H1 (cell line): Measurements from ENCODE around the gene SPATA22. TPM values are rescaled to one million over a fixed set of nuclear protein-coding genes. Genes with fewer than 3 reads are reported as not detected.
"Not testable (repeated sequence)": the region's sequence is repeated elsewhere in the genome, so short reads cannot be mapped to it uniquely, and the experiment has no call there.

Source experiments
- CTCF ChIA-PET: fragments of 300-600 bp; sonication (Branson Sonifier 250); formaldehyde crosslinking; loops from one replicate; lab custom pipeline; 2021; ENCODE audit not compliant: partially characterized antibody; lab: Charles Lee
- POLR2A ChIA-PET: fragments of 300-600 bp; sonication (Branson Sonifier 250); formaldehyde crosslinking; loops from one replicate; lab custom pipeline; 2021; ENCODE audit warnings: inconsistent platforms; ENCODE audit not compliant: partially characterized antibody; lab: Charles Lee
- DNase-seq, 2 experiments: peaks; one replicate each; pipeline versions ENCODE4 v3.0.0 to v3.0.0-alpha.2; 2010 to 2022; ENCODE audit warnings: low spot score in 2 of 2, low read depth in 1 of 2, mixed read lengths in 1 of 2
- FAIRE-seq: peaks from 2 replicates; lab custom pipeline; 2011; peaks lifted over from hg19 to GRCh38; lab: Jason Lieb, UNC
- H2AFZ ChIP-seq: 2 replicates; pipeline ENCODE4 v1.8.1; 2012; ENCODE audit warnings: low read length, inconsistent platforms
- H2AK5ac ChIP-seq: 2 replicates; pipeline ENCODE4 v1.6.1; 2013; ENCODE audit warnings: low read depth, low read length
- H2BK120ac ChIP-seq: replicated peaks from 2 replicates; pipeline ENCODE3; 2013; ENCODE audit warnings: low read depth, low read length, inconsistent platforms
- H2BK12ac ChIP-seq: 2 replicates; pipeline ENCODE4 v1.6.1; 2013; ENCODE audit warnings: low read depth, low read length
- H2BK15ac ChIP-seq: 2 replicates; pipeline ENCODE4 v1.6.1; 2013; ENCODE audit warnings: low read length
- H2BK20ac ChIP-seq: 2 replicates; pipeline ENCODE4 v1.6.1; 2013; ENCODE audit warnings: low read length
- H2BK5ac ChIP-seq: 2 replicates; pipeline ENCODE4 v1.6.1; 2013; ENCODE audit warnings: low read depth, low read length
- H3K14ac ChIP-seq: 2 replicates; pipeline ENCODE4 v1.6.1; 2013; ENCODE audit warnings: inconsistent platforms; ENCODE audit not compliant: insufficient read length
- H3K18ac ChIP-seq: 2 replicates; pipeline ENCODE4 v1.6.1; 2013; ENCODE audit warnings: low read length; ENCODE audit errors: extremely low read depth
- H3K23ac ChIP-seq: 2 replicates; pipeline ENCODE4 v1.6.1; 2013; ENCODE audit warnings: inconsistent platforms; ENCODE audit not compliant: insufficient read length
- H3K23me2 ChIP-seq: 2 replicates; pipeline ENCODE4 v1.6.1; 2013; ENCODE audit warnings: low read depth, low read length
- H3K27ac ChIP-seq: 2 replicates; pipeline ENCODE4 v1.6.1; 2011; ENCODE audit warnings: low read depth, low read length, inconsistent platforms
- H3K27me3 ChIP-seq, 4 experiments: replicated peaks in 1 of 4; 1 replicate in 1 of 4; 2 replicates in 3 of 4; pipeline versions ENCODE4 v1.6.1 to v1.8.1; 2011 to 2013; ENCODE audit warnings: low read length in 3 of 4, mild to moderate bottlenecking in 3 of 4, inconsistent platforms in 2 of 4, mixed read lengths in 2 of 4, moderate library complexity in 1 of 4; ENCODE audit not compliant: control insufficient read depth in 3 of 4, insufficient read depth in 3 of 4; ENCODE audit errors: extremely low read depth in 1 of 4
- H3K36me3 ChIP-seq, 4 experiments: 2 replicates each; pipeline versions ENCODE4 v1.6.1 to v1.8.1; 2011 to 2013; ENCODE audit warnings: mild to moderate bottlenecking in 4 of 4, low read length in 3 of 4, moderate library complexity in 2 of 4, control low read depth in 1 of 4, inconsistent platforms in 1 of 4; ENCODE audit not compliant: insufficient read depth in 4 of 4, control insufficient read depth in 2 of 4
- H3K4ac ChIP-seq: replicated peaks from 2 replicates; pipeline ENCODE3; 2013; ENCODE audit warnings: low read length, low read depth, mixed read lengths, inconsistent platforms; ENCODE audit not compliant: insufficient read length
- H3K4me1 ChIP-seq, 4 experiments: replicated peaks in 1 of 4; 1 replicate in 1 of 4; 2 replicates in 3 of 4; pipeline versions ENCODE4 v1.6.1 to v1.8.1; 2011 to 2013; ENCODE audit warnings: low read length in 3 of 4, inconsistent platforms in 2 of 4, mixed read lengths in 1 of 4; ENCODE audit not compliant: insufficient read depth in 4 of 4, control insufficient read depth in 3 of 4
- H3K4me2 ChIP-seq, 2 experiments: 2 replicates each; pipeline versions ENCODE4 v1.6.1 to v1.8.1; 2011 to 2013; ENCODE audit warnings: low read depth in 2 of 2, low read length in 2 of 2, control low read depth in 1 of 2, inconsistent platforms in 1 of 2, mild to moderate bottlenecking in 1 of 2; ENCODE audit not compliant: insufficient read depth in 1 of 2
- H3K4me3 ChIP-seq, 4 experiments: fragments of 200-600, 300-600 bp in 1 of 4; sonication (generic), shearing (Covaris generic), sonication (Bioruptor Twin) in 1 of 4; 2 replicates each; pipeline versions ENCODE4 v1.5.1 to v1.8.1; 2011 to 2016; ENCODE audit warnings: low read length in 4 of 4, low read depth in 3 of 4, control low read depth in 2 of 4, inconsistent platforms in 2 of 4, mild to moderate bottlenecking in 2 of 4, mixed read lengths in 1 of 4, moderate library complexity in 1 of 4; ENCODE audit not compliant: insufficient read depth in 2 of 4; ENCODE audit errors: extremely low read depth in 1 of 4
- H3K56ac ChIP-seq: replicated peaks from 2 replicates; pipeline ENCODE3; 2013; ENCODE audit warnings: low read depth, mild to moderate bottlenecking, mixed read lengths, low read length, inconsistent platforms; ENCODE audit not compliant: insufficient read length
- H3K79me1 ChIP-seq: 2 replicates; pipeline ENCODE4 v1.6.1; 2013; ENCODE audit warnings: low read depth, low read length, control low read depth
- H3K79me2 ChIP-seq, 2 experiments: 2 replicates each; pipeline versions ENCODE4 v1.6.1 to v1.8.1; 2012 to 2013; ENCODE audit warnings: low read length in 2 of 2, mild to moderate bottlenecking in 2 of 2, inconsistent platforms in 1 of 2; ENCODE audit not compliant: insufficient read depth in 2 of 2, control insufficient read depth in 1 of 2
- H3K9ac ChIP-seq, 4 experiments: replicated peaks in 1 of 4; 1 replicate in 1 of 4; 2 replicates in 3 of 4; pipeline versions ENCODE4 v1.6.1 to v1.8.1; 2011 to 2013; ENCODE audit warnings: low read depth in 3 of 4, low read length in 3 of 4, control low read depth in 2 of 4, mild to moderate bottlenecking in 2 of 4, moderate library complexity in 2 of 4, inconsistent platforms in 1 of 4; ENCODE audit errors: extremely low read depth in 1 of 4
- H3K9me3 ChIP-seq, 2 experiments: 2 replicates each; pipeline versions ENCODE4 v1.6.1 to v1.8.1; 2012 to 2013; ENCODE audit warnings: mild to moderate bottlenecking in 2 of 2, moderate library complexity in 2 of 2, control low read depth in 1 of 2, inconsistent platforms in 1 of 2, low read depth in 1 of 2, low read length in 1 of 2, mixed read lengths in 1 of 2; ENCODE audit not compliant: insufficient read depth in 2 of 2
- H4K20me1 ChIP-seq, 2 experiments: replicated peaks in 1 of 2; 2 replicates each; pipeline versions ENCODE3 to v1.8.1; 2011 to 2013; ENCODE audit warnings: inconsistent platforms in 2 of 2, low read length in 2 of 2, mild to moderate bottlenecking in 1 of 2; ENCODE audit not compliant: insufficient read depth in 2 of 2, control insufficient read depth in 1 of 2
- H4K5ac ChIP-seq: 2 replicates; pipeline ENCODE4 v1.6.1; 2013; ENCODE audit warnings: low read length, low read depth, mixed read lengths, inconsistent platforms; ENCODE audit not compliant: insufficient read length
- H4K8ac ChIP-seq: 2 replicates; pipeline ENCODE4 v1.8.0; 2013; ENCODE audit warnings: mild to moderate bottlenecking, moderate library complexity, low read length, inconsistent platforms; ENCODE audit not compliant: insufficient read depth; ENCODE audit errors: extremely low read depth
- H4K91ac ChIP-seq: replicated peaks from 2 replicates; pipeline ENCODE3; 2013; ENCODE audit warnings: low read length, mixed read lengths, inconsistent platforms; ENCODE audit not compliant: insufficient read length
- PHF8 ChIP-seq: fragments of 200-600 bp; sonication (generic); conservative IDR thresholded peaks from 2 replicates; pipeline ENCODE4 v1.7.1; 2012; ENCODE audit warnings: low read depth, mild to moderate bottlenecking, inconsistent platforms, low read length, moderate library complexity
- POLR2AphosphoS5 ChIP-seq: IDR thresholded peaks from 2 replicates; pipeline ENCODE4 v1.6.1; 2011; ENCODE audit warnings: low read depth, low read length
- POU5F1 ChIP-seq: IDR thresholded peaks from 2 replicates; pipeline ENCODE4 v1.6.1; 2011; ENCODE audit warnings: low read depth, mild to moderate bottlenecking, low read length, moderate library complexity
- SIRT6 ChIP-seq: IDR thresholded peaks from one replicate; pipeline ENCODE4 v1.7.1; 2012; ENCODE audit warnings: low read length, inconsistent platforms
- TEAD4 ChIP-seq: IDR thresholded peaks from 2 replicates; pipeline ENCODE4 v1.6.1; 2012; ENCODE audit warnings: low read depth, low read length, inconsistent platforms, mixed read lengths
- WGBS, 2 experiments: shearing (Covaris generic) in 1 of 2; methylation state at CpG; one replicate each; pipeline versions ENCODE4 v1.1.6 to v1.1.7; 2013 to 2015; ENCODE audit warnings: low lambda C conversion rate in 2 of 2, mixed read lengths in 2 of 2, inconsistent platforms in 1 of 2, low coverage in 1 of 2, missing lambda C conversion rate in 1 of 2; ENCODE audit not compliant: insufficient replicate concordance in 2 of 2, insufficient coverage in 1 of 2, insufficient read length in 1 of 2; ENCODE audit errors: extremely low coverage in 1 of 2, missing lambda C conversion rate in 1 of 2; 5-methylcytosine and 5-hydroxymethylcytosine counted together
- polyA plus RNA-seq, 7 experiments: library from polyadenylated mRNA; depleted of rRNA in 3 of 7; stranded (reverse) in 5 of 7; unstranded in 2 of 7; fragments of >200 nt in 5 of 7; fragments of 200-250 nt in 2 of 7; gene quantifications; 1 replicate in 5 of 7; 2 replicates in 1 of 7; 4 replicates in 1 of 7; pipeline versions ENCODE4 v1.2.1 to v1.2.3, GENCODE V29; 2011 to 2013; ENCODE audit warnings: missing spikeins in 2 of 7, mixed read lengths in 2 of 7
- total RNA-seq: library from RNA; stranded (reverse); fragmentation: NEBNext Ultra II Directional; extraction: Animal tissue kit (Norgen Biotek cat#: 25700); gene quantifications from 2 replicates; pipeline ENCODE4 v1.2.1, GENCODE V29; 2021

SPATA22 gene
- total and polyA plus RNA-seq, 2 of the 8 experiments (the other 6 are each of a cell fraction or from before 2014, with no cell fraction given) = 0.06 TPM; not detected in 1

GRCh38 chr17:3415610-3416009 lies 56.0 kb downstream of the SPATA22 start (continued):
- no peak for TF ChIP-seq POU5F1
- TF ChIP-seq POLR2AphosphoS5 = no peak
- TF ChIP-seq TEAD4 = no peak
- no peak for TF ChIP-seq SIRT6
- no peak for TF ChIP-seq PHF8

- H3K4ac ChIP-seq, H3K14ac ChIP-seq, H3K4me3 ChIP-seq, CTCF ChIA-PET, H2BK12ac ChIP-seq, H3K27me3 ChIP-seq, H2AK5ac ChIP-seq, H4K91ac ChIP-seq, H3K79me2 ChIP-seq, H3K79me1 ChIP-seq, H4K8ac ChIP-seq, H3K4me2 ChIP-seq, H3K18ac ChIP-seq, DNase-seq, H2BK120ac ChIP-seq, H3K23me2 ChIP-seq, H2AFZ ChIP-seq, H2BK15ac ChIP-seq, H3K4me1 ChIP-seq, H2BK5ac ChIP-seq, H3K27ac ChIP-seq, H2BK20ac ChIP-seq, H3K9ac ChIP-seq, H4K5ac ChIP-seq, H3K23ac ChIP-seq, H3K56ac ChIP-seq, H3K36me3 ChIP-seq, H4K20me1 ChIP-seq, POLR2A ChIA-PET, FAIRE-seq: not testable (repeated sequence)
- H3K9me3 ChIP-seq = peaks cover 16 to 18% of the 10 kb centered on the region in 2 experiments
- 92% methylated on average over 3 of the region's 16 CpGs; no CpG with 5 or more reads in 1 of the 2 experiments for WGBS, 2 experiments
These were observed 59.4 kb downstream of the SPATA22 start for GRCh38 chr17:3412216-3412615.
